Endothelial cell of umbilical vein (primary cell): Measurements from ENCODE around the gene MYRIP. TPM values are rescaled to one million over a fixed set of nuclear protein-coding genes. Genes with fewer than 3 reads are reported as not detected.
A peak's percentile ranks its signal among the peaks of the same experiment; 100 is the strongest.

Source experiments
- BruUV-seq: library from RNA; stranded (reverse); fragments of 400-500 nt; replicated peaks from 2 replicates; lab custom pipeline; 2021; lab: Mats Ljungman, UMichigan
- CTCF ChIA-PET: fragments of 300-600, 350-600 bp; sonication (Branson Sonifier 250); formaldehyde crosslinking; loops from one replicate; lab custom pipeline; 2021; ENCODE audit warnings: antibody characterized with exemption, inconsistent platforms; lab: Charles Lee
- POLR2A ChIA-PET: fragments of 300-600, 350-600 bp; sonication (Branson Sonifier 250); formaldehyde crosslinking; loops from one replicate; lab custom pipeline; 2021; ENCODE audit warnings: antibody characterized with exemption, inconsistent platforms; lab: Charles Lee
- DNase-seq: peaks from one replicate; pipeline ENCODE4 v3.0.0-alpha.2; 2011; ENCODE audit warnings: low read depth, low spot score
- FAIRE-seq: peaks from 2 replicates; lab custom pipeline; 2011; peaks lifted over from hg19 to GRCh38; lab: Jason Lieb, UNC
- H2AFZ ChIP-seq: 2 replicates; pipeline ENCODE4 v1.6.0; 2012; ENCODE audit warnings: low read depth, low read length, control low read depth, inconsistent platforms
- H3K27ac ChIP-seq: 2 replicates; pipeline ENCODE4 v1.5.1; 2011; ENCODE audit warnings: low read depth, mild to moderate bottlenecking, control low read depth, low read length, moderate library complexity; ENCODE audit not compliant: insufficient read depth
- H3K27me3 ChIP-seq, 2 experiments: 2 replicates each; pipeline versions ENCODE4 v1.6.0 to v1.6.1; 2011; ENCODE audit warnings: low read length in 2 of 2, mixed read lengths in 1 of 2; ENCODE audit not compliant: control insufficient read depth in 2 of 2, insufficient read depth in 2 of 2
- H3K36me3 ChIP-seq, 2 experiments: 2 replicates in 1 of 2; 3 replicates in 1 of 2; pipeline ENCODE4 v1.5.1; 2011; ENCODE audit warnings: low read length in 2 of 2, mild to moderate bottlenecking in 1 of 2, moderate library complexity in 1 of 2; ENCODE audit not compliant: control insufficient read depth in 2 of 2, insufficient read depth in 2 of 2; ENCODE audit errors: extremely low read depth in 1 of 2
- H3K4me1 ChIP-seq: 3 replicates; pipeline ENCODE4 v1.5.1; 2011; ENCODE audit warnings: mild to moderate bottlenecking, low read length; ENCODE audit not compliant: control insufficient read depth, insufficient read depth; ENCODE audit errors: extremely low read depth
- H3K4me2 ChIP-seq: 2 replicates; pipeline ENCODE4 v1.6.1; 2011; ENCODE audit warnings: low read length, control low read depth, mixed read lengths; ENCODE audit not compliant: insufficient read depth
- H3K4me3 ChIP-seq, 3 experiments: fragments of 200-600 bp in 1 of 3; sonication (generic), shearing (Covaris generic) in 1 of 3; replicated peaks in 1 of 3; 2 replicates each; pipeline ENCODE4 v1.5.1; 2011 to 2016; ENCODE audit warnings: control low read depth in 3 of 3, low read length in 3 of 3, mild to moderate bottlenecking in 2 of 3, inconsistent platforms in 1 of 3, low read depth in 1 of 3, moderate library complexity in 1 of 3; ENCODE audit not compliant: insufficient read depth in 1 of 3
- H3K79me2 ChIP-seq: 2 replicates; pipeline ENCODE4 v1.6.0; 2012; ENCODE audit warnings: low read length, inconsistent platforms; ENCODE audit not compliant: control insufficient read depth, insufficient read depth
- H3K9ac ChIP-seq: replicated peaks from 2 replicates; pipeline ENCODE3; 2011; ENCODE audit warnings: low read length, control low read depth; ENCODE audit not compliant: insufficient read depth; ENCODE audit errors: extremely low read depth
- H3K9me1 ChIP-seq: replicated peaks from 3 replicates; pipeline ENCODE4 v1.6.0; 2011; ENCODE audit warnings: mild to moderate bottlenecking, low read length; ENCODE audit not compliant: control insufficient read depth, insufficient read depth; ENCODE audit errors: extremely low read depth
- H3K9me3 ChIP-seq: replicated peaks from 2 replicates; pipeline ENCODE4 v1.5.1; 2012; ENCODE audit warnings: low read length, inconsistent platforms; ENCODE audit not compliant: control insufficient read depth, insufficient read depth
- H4K20me1 ChIP-seq: replicated peaks from 2 replicates; pipeline ENCODE3; 2011; ENCODE audit warnings: mild to moderate bottlenecking, low read length; ENCODE audit not compliant: control insufficient read depth, insufficient read depth; ENCODE audit errors: extremely low read depth
- EZH2 ChIP-seq: IDR thresholded peaks from 2 replicates; pipeline ENCODE4 v1.6.1; 2012; ENCODE audit warnings: borderline replicate concordance, low read depth, mild to moderate bottlenecking, moderate library complexity, low read length, inconsistent platforms; ENCODE audit not compliant: severe bottlenecking
- FOS ChIP-seq: IDR thresholded peaks from 2 replicates; pipeline ENCODE4 v1.6.1; 2011; ENCODE audit warnings: mild to moderate bottlenecking, low read length, moderate library complexity, borderline replicate concordance; ENCODE audit not compliant: insufficient read depth
- GATA2 ChIP-seq: IDR thresholded peaks from 2 replicates; pipeline ENCODE4 v1.7.0; 2011; ENCODE audit warnings: low read depth, mild to moderate bottlenecking, moderate library complexity, mixed read lengths, low read length; ENCODE audit not compliant: insufficient read length, insufficient read depth
- JUN ChIP-seq: IDR thresholded peaks from 2 replicates; pipeline ENCODE4 v1.6.1; 2011; ENCODE audit warnings: borderline replicate concordance, low read depth; ENCODE audit not compliant: insufficient read length, insufficient read depth
- MYC ChIP-seq: IDR thresholded peaks from one replicate; pipeline ENCODE4 v1.6.1; 2011; ENCODE audit warnings: mild to moderate bottlenecking, low read depth, low read length
- POLR2A ChIP-seq: IDR thresholded peaks from 2 replicates; pipeline ENCODE4 v1.6.1; 2012; ENCODE audit warnings: low read depth, mild to moderate bottlenecking, control low read depth, low read length
- POLR2AphosphoS5 ChIP-seq: IDR thresholded peaks from 2 replicates; pipeline ENCODE4 v1.6.1; 2012; ENCODE audit warnings: low read depth, mild to moderate bottlenecking, control low read depth, low read length, moderate library complexity; ENCODE audit not compliant: insufficient read depth
- dilution Hi-C: fragments of 300-500 bp; cut with MboI; formaldehyde crosslinking; loops from one replicate; pipeline ENCODE4 v1.15.0; 2019; ENCODE audit warnings: low sequenced_read_pairs; ENCODE audit not compliant: extremely low pct_ligation_motif_present
- intact Hi-C: fragments of 100-400 bp; cut with micrococcal nuclease; formaldehyde crosslinking; loops from one replicate; pipeline ENCODE4 v1.10.0; 2022
- polyA plus RNA-seq, 4 experiments: library from polyadenylated mRNA; depleted of rRNA in 3 of 4; stranded (reverse) in 3 of 4; unstranded in 1 of 4; fragments of >200 nt; gene quantifications; 2 replicates each; pipeline versions ENCODE4 v1.2.1 to v1.2.3, GENCODE V29; 2011 to 2012; ENCODE audit warnings: missing spikeins in 1 of 4
- total RNA-seq: library from RNA; stranded (reverse); gene quantifications from 2 replicates; pipeline ENCODE4 v1.2.3, GENCODE V29; 2021
- TF ChIP-seq, protein P1 (sequence below), 2 donors: IDR thresholded peaks; 1 replicate in 1 of 2; 2 replicates in 1 of 2; pipeline ENCODE4 v1.5.1; 2011; ENCODE audit warnings: low read length in 2 of 2, mild to moderate bottlenecking in 2 of 2, moderate library complexity in 2 of 2, control low read depth in 1 of 2, inconsistent platforms in 1 of 2, low read depth in 1 of 2; ENCODE audit not compliant: insufficient read depth in 1 of 2; ENCODE audit errors: extremely low read depth in 1 of 2
- TF ChIP-seq, protein P2 (sequence below): IDR thresholded peaks from 2 replicates; pipeline ENCODE4 v1.6.1; 2011; ENCODE audit not compliant: insufficient read depth, insufficient read length

The MYRIP gene
- total and polyA plus RNA-seq, 2 donors (not counting 3 experiments of a cell fraction or from before 2014, with no cell fraction given), result 6.7 to 11.9 TPM

DNA sequence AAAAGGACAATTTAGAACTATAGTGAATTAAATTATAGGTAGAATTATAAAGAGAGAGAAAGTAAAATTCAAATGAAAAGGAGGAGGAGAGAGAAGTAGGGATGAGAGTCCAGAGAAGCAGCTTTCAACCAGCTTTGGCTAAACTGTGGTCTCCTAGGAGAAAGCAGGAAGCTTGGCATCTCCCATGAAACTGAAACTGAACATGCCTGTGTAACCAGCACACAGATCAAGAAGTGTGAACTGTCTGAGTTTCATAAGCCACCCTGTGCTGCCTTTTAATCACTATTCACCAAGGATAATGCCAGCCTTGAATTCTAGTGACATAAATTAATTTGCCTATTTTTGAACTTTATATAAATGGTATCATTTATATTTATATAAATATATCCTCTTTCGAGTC is 128.5 kb downstream of the MYRIP start:
- H3K79me2 ChIP-seq, result no peaks in the 10 kb centered on the region
- H2AFZ ChIP-seq, result no peak overlapping the region
- no peak overlapping the region for H3K9ac ChIP-seq
- intact Hi-C loops (no loop called here), dilution Hi-C loops (no loop called here)
- no peak overlapping the region for H3K4me2 ChIP-seq
- ChIA-PET POLR2A (no interaction called here), CTCF (no interaction called here)
- H3K4me3 ChIP-seq, result no peak overlapping the region
- FAIRE-seq (no peak), DNase-seq (peak; percentile 20)
- peaks cover 0 to 3% of the 10 kb centered on the region in 2 experiments for H3K36me3 ChIP-seq
- no peaks in the 10 kb centered on the region for H3K9me1 ChIP-seq
- TF ChIP-seq JUN (no peak), MYC (no peak), POLR2AphosphoS5 (no peak), FOS (no peak), POLR2A (no peak), GATA2 (no peak), EZH2 (no peak)
- TF ChIP-seq, protein P1, sequence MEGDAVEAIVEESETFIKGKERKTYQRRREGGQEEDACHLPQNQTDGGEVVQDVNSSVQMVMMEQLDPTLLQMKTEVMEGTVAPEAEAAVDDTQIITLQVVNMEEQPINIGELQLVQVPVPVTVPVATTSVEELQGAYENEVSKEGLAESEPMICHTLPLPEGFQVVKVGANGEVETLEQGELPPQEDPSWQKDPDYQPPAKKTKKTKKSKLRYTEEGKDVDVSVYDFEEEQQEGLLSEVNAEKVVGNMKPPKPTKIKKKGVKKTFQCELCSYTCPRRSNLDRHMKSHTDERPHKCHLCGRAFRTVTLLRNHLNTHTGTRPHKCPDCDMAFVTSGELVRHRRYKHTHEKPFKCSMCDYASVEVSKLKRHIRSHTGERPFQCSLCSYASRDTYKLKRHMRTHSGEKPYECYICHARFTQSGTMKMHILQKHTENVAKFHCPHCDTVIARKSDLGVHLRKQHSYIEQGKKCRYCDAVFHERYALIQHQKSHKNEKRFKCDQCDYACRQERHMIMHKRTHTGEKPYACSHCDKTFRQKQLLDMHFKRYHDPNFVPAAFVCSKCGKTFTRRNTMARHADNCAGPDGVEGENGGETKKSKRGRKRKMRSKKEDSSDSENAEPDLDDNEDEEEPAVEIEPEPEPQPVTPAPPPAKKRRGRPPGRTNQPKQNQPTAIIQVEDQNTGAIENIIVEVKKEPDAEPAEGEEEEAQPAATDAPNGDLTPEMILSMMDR (IDR thresholded peaks at IDR 0.05; ENCODE audit: extremely low read depth in 1 of 2, insufficient read depth in 1 of 2, low read depth in 1 of 2, low read length in 2 of 2), result no peak
- TF ChIP-seq, protein P2, sequence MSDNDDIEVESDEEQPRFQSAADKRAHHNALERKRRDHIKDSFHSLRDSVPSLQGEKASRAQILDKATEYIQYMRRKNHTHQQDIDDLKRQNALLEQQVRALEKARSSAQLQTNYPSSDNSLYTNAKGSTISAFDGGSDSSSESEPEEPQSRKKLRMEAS, result no peak
- H3K27me3 ChIP-seq, result no peaks in the 10 kb centered on the region
- H4K20me1 ChIP-seq, result no peaks in the 10 kb centered on the region
- H3K27ac ChIP-seq, result no peak overlapping the region
- no TSS peak for BruUV-seq
- no peaks in the 10 kb centered on the region for H3K9me3 ChIP-seq
- H3K4me1 ChIP-seq, result peaks cover 25% of the 10 kb centered on the region
